Stomach smooth muscle (tissue), 2 donors: Measurements from ENCODE around the gene PSMA2.

Experiments used
- H3K27ac ChIP-seq: one replicate; pipeline ENCODE4 v1.7.0; 2013; ENCODE audit warnings: mild to moderate bottlenecking, low read length, inconsistent platforms
- H3K27me3 ChIP-seq, 2 donors: one replicate each; pipeline ENCODE4 v1.7.0; 2013; ENCODE audit warnings: low read length in 2 of 2; ENCODE audit not compliant: insufficient read depth in 2 of 2, control insufficient read depth in 1 of 2
- H3K36me3 ChIP-seq, 2 donors: one replicate each; pipeline ENCODE4 v1.7.0; 2013; ENCODE audit warnings: low read length in 2 of 2; ENCODE audit not compliant: control insufficient read depth in 2 of 2, insufficient read depth in 2 of 2
- H3K4me1 ChIP-seq: one replicate; pipeline ENCODE4 v1.7.0; 2013; ENCODE audit warnings: low read length; ENCODE audit not compliant: control insufficient read depth, insufficient read depth
- H3K4me3 ChIP-seq, 2 donors: one replicate each; pipeline ENCODE4 v1.7.0; 2013; ENCODE audit warnings: low read length in 2 of 2
- H3K9ac ChIP-seq, 2 donors: one replicate each; pipeline ENCODE4 v1.7.0; 2013; ENCODE audit warnings: low read length in 2 of 2, mild to moderate bottlenecking in 1 of 2
- H3K9me3 ChIP-seq, 2 donors: one replicate each; pipeline ENCODE4 v1.7.0; 2013; ENCODE audit warnings: low read length in 2 of 2; ENCODE audit not compliant: control insufficient read depth in 2 of 2
- donor health status: healthy.
- donor health status: Pancreatic carcinoma.

The PSMA2 gene

GRCh38 chr7:42961170-42961569, 29.2 kb upstream of the PSMA2 start:
- Histone ChIP-seq H3K4me1 (no peaks in the 10 kb centered on the region), H3K36me3 (no peaks in the 10 kb centered on the region), H3K9ac (no peak overlapping the region), H3K27ac (no peak overlapping the region), H3K4me3 (no peak overlapping the region), H3K9me3 (no peaks in the 10 kb centered on the region), H3K27me3 (no peaks in the 10 kb centered on the region)

GRCh38 chr7:42960762-42961161, 28.8 kb upstream of the PSMA2 start:
- no peak overlapping the region for H3K27ac ChIP-seq
- H3K4me1 ChIP-seq: no peaks in the 10 kb centered on the region
- no peaks in the 10 kb centered on the region for H3K27me3 ChIP-seq
- H3K4me3 ChIP-seq: no peak overlapping the region
- no peaks in the 10 kb centered on the region for H3K36me3 ChIP-seq
- no peak overlapping the region for H3K9ac ChIP-seq
- no peaks in the 10 kb centered on the region for H3K9me3 ChIP-seq

- Histone ChIP-seq H3K27ac (no peak overlapping the region), H3K9ac (no peak overlapping the region), H3K4me3 (no peak overlapping the region), H3K27me3 (no peaks in the 10 kb centered on the region), H3K9me3 (no peaks in the 10 kb centered on the region), H3K4me1 (no peaks in the 10 kb centered on the region), H3K36me3 (no peaks in the 10 kb centered on the region)
Measured at GRCh38 chr7:42959549-42959948, 27.6 kb upstream of the PSMA2 start.

- H3K36me3 ChIP-seq: no peaks in the 10 kb centered on the region
- no peak overlapping the region for H3K4me3 ChIP-seq
- no peak overlapping the region for H3K27ac ChIP-seq
- no peaks in the 10 kb centered on the region for H3K9me3 ChIP-seq
- H3K27me3 ChIP-seq: no peaks in the 10 kb centered on the region
- H3K4me1 ChIP-seq: no peaks in the 10 kb centered on the region
- no peak overlapping the region for H3K9ac ChIP-seq
Measured at GRCh38 chr7:42956062-42956461, 24.1 kb upstream of the PSMA2 start.

- no peaks in the 10 kb centered on the region for H3K9me3 ChIP-seq
- no peaks in the 10 kb centered on the region for H3K27me3 ChIP-seq
- no peaks in the 10 kb centered on the region for H3K4me1 ChIP-seq
- no peak overlapping the region for H3K4me3 ChIP-seq
- H3K36me3 ChIP-seq: no peaks in the 10 kb centered on the region
- no peak overlapping the region for H3K9ac ChIP-seq
- no peak overlapping the region for H3K27ac ChIP-seq
Measured at GRCh38 chr7:42953994-42954393, 22.0 kb upstream of the PSMA2 start.

GRCh38 chr7:42952328-42952727, 20.4 kb upstream of the PSMA2 start:
- H3K9ac ChIP-seq: no peak overlapping the region
- no peaks in the 10 kb centered on the region for H3K36me3 ChIP-seq
- H3K4me1 ChIP-seq: no peaks in the 10 kb centered on the region
- H3K27ac ChIP-seq: no peak overlapping the region
- H3K9me3 ChIP-seq: no peaks in the 10 kb centered on the region
- H3K27me3 ChIP-seq: no peaks in the 10 kb centered on the region
- no peak overlapping the region for H3K4me3 ChIP-seq

- Histone ChIP-seq H3K27ac (no peak overlapping the region), H3K9ac (no peak overlapping the region), H3K27me3 (peaks cover 0 to 3% of the 10 kb centered on the region in 2 donors), H3K36me3 (no peaks in the 10 kb centered on the region), H3K9me3 (no peaks in the 10 kb centered on the region), H3K4me3 (no peak overlapping the region), H3K4me1 (no peaks in the 10 kb centered on the region)
Measured at GRCh38 chr7:42950417-42950816, 18.4 kb upstream of the PSMA2 start.

- no peaks in the 10 kb centered on the region for H3K9me3 ChIP-seq
- H3K4me1 ChIP-seq: no peaks in the 10 kb centered on the region
- no peak overlapping the region for H3K27ac ChIP-seq
- no peaks in the 10 kb centered on the region for H3K36me3 ChIP-seq
- H3K27me3 ChIP-seq: peaks cover 0 to 3% of the 10 kb centered on the region in 2 donors
- no peak overlapping the region for H3K4me3 ChIP-seq
- no peak overlapping the region for H3K9ac ChIP-seq
Measured at GRCh38 chr7:42947521-42947920, 15.5 kb upstream of the PSMA2 start.

- no peak overlapping the region for H3K9ac ChIP-seq
- H3K27ac ChIP-seq: no peak overlapping the region
Measured at GRCh38 chr7:42946627-42946950, 14.6 kb upstream of the PSMA2 start.

GRCh38 chr7:42945821-42946626, 14.1 kb upstream of the PSMA2 start:
- peaks cover 0 to 3% of the 10 kb centered on the region in 2 donors for H3K27me3 ChIP-seq
- H3K9me3 ChIP-seq: no peaks in the 10 kb centered on the region
- no peak overlapping the region for H3K9ac ChIP-seq
- H3K27ac ChIP-seq: no peak overlapping the region
- H3K4me1 ChIP-seq: peaks cover 4% of the 10 kb centered on the region
- no peak overlapping the region for H3K4me3 ChIP-seq
- H3K36me3 ChIP-seq: no peaks in the 10 kb centered on the region

More at GRCh38 chr7:42946627-42946950, 14.6 kb upstream of the PSMA2 start:
- Histone ChIP-seq H3K9me3 (no peaks in the 10 kb centered on the region), H3K36me3 (no peaks in the 10 kb centered on the region), H3K4me3 (no peak overlapping the region), H3K27me3 (peaks cover 0 to 3% of the 10 kb centered on the region in 2 donors), H3K4me1 (no peaks in the 10 kb centered on the region)

- H3K4me1 ChIP-seq: peaks cover 4% of the 10 kb centered on the region
- no peaks in the 10 kb centered on the region for H3K9me3 ChIP-seq
- H3K9ac ChIP-seq: no peak overlapping the region
- H3K27me3 ChIP-seq: peaks cover 0 to under 1% of the 10 kb centered on the region in 2 donors
- H3K4me3 ChIP-seq: no peak overlapping the region
- peaks cover 16 to 17% of the 10 kb centered on the region in 2 donors for H3K36me3 ChIP-seq
- no peak overlapping the region for H3K27ac ChIP-seq
Measured at GRCh38 chr7:42940985-42941847, 9.2 kb upstream of the PSMA2 start.
